NT2/D1 (cell line): Measurements from ENCODE around the gene STOML1.

Source experiments
- SUZ12 ChIP-seq: IDR thresholded peaks from 2 replicates; pipeline ENCODE4 v1.6.1; 2011; ENCODE audit not compliant: insufficient read length, insufficient read depth; ENCODE audit errors: extremely low read depth
- YY1 ChIP-seq: IDR thresholded peaks from 2 replicates; pipeline ENCODE4 v1.6.1; 2011; ENCODE audit not compliant: insufficient read length, insufficient read depth

DNA sequence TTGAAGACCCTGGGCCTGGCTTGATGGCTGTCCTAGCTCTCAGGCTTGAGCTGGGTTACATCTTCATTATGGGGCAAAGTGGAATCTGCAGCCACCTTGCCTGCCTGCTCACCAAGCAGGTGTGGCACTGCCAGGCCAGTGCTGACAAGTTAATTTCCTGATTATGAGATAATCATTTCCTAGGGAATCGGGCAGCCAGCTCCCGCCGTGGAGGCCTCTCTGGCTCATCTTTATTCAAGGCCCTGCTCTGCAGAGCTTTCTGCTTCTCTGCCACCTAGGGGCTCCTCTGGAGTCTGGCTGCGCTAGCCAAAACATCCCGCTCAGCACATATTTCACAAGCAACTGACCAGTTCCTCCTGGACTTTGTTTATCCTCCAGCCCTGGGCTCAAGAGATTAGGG lies 55.9 kb downstream of the STOML1 start:
- no peak for TF ChIP-seq YY1
- no peak for TF ChIP-seq SUZ12
